ENCODE results near the gene SFT2D3.

The SFT2D3 gene

GRCh38 chr2:127672341-127673224, 28.7 kb upstream of the SFT2D3 start:
- no peak for TF ChIP-seq EZH2 (IDR thresholded peaks at IDR 0.05; ENCODE audit: borderline replicate concordance, low read depth, low read length, severe bottlenecking)
- TF ChIP-seq CTCF (IDR thresholded peaks at IDR 0.05; ENCODE audit: borderline replicate concordance, extremely low read depth, low read length, poor library complexity, severe bottlenecking) = no peak
- DNase-seq = no peak
- Histone ChIP-seq H4K20me1 (ENCODE audit: insufficient read depth, low read length) (no peaks in the 10 kb centered on the region), H3K27ac (ENCODE audit: low read length) (no peak overlapping the region), H3K79me2 (ENCODE audit: insufficient read depth, low read length) (no peaks in the 10 kb centered on the region), H2AFZ (ENCODE audit: low read depth, low read length) (no peak overlapping the region), H3K4me2 (ENCODE audit: insufficient read depth, low read length) (no peak overlapping the region), H3K4me1 (ENCODE audit: insufficient read depth, low read length) (no peaks in the 10 kb centered on the region), H3K4me3 (ENCODE audit: low read depth in 1 of 2, low read length in 2 of 2) (no peak overlapping the region), H3K9ac (ENCODE audit: low read depth, low read length) (no peak overlapping the region), H3K36me3 (ENCODE audit: insufficient read depth, low read length) (no peaks in the 10 kb centered on the region), H3K27me3 (ENCODE audit: insufficient read depth, low read length, poor library complexity) (peaks cover 4% of the 10 kb centered on the region), H3K9me3 (ENCODE audit: insufficient read depth, low read length, severe bottlenecking) (no peaks in the 10 kb centered on the region)
- ATAC-seq (ENCODE audit: insufficient read depth, low read depth) = no peak; the same call in 2 of the 3 replicates

GRCh38 chr2:127673291-127674069, 27.8 kb upstream of the SFT2D3 start:
- Histone ChIP-seq H3K9ac (ENCODE audit: low read depth, low read length) (no peak overlapping the region), H3K27ac (ENCODE audit: low read length) (no peak overlapping the region), H3K4me1 (ENCODE audit: insufficient read depth, low read length) (no peaks in the 10 kb centered on the region), H3K4me3 (ENCODE audit: low read depth in 1 of 2, low read length in 2 of 2) (no peak overlapping the region), H4K20me1 (ENCODE audit: insufficient read depth, low read length) (no peaks in the 10 kb centered on the region), H3K36me3 (ENCODE audit: insufficient read depth, low read length) (no peaks in the 10 kb centered on the region), H3K4me2 (ENCODE audit: insufficient read depth, low read length) (no peak overlapping the region), H3K79me2 (ENCODE audit: insufficient read depth, low read length) (no peaks in the 10 kb centered on the region), H2AFZ (ENCODE audit: low read depth, low read length) (no peak overlapping the region), H3K9me3 (ENCODE audit: insufficient read depth, low read length, severe bottlenecking) (no peaks in the 10 kb centered on the region), H3K27me3 (ENCODE audit: insufficient read depth, low read length, poor library complexity) (peaks cover 4% of the 10 kb centered on the region)
- DNase-seq (no peak), ATAC-seq (ENCODE audit: insufficient read depth, low read depth) (no peak)
- no peak for TF ChIP-seq CTCF (IDR thresholded peaks at IDR 0.05; ENCODE audit: borderline replicate concordance, extremely low read depth, low read length, poor library complexity, severe bottlenecking)
- no peak for TF ChIP-seq EZH2 (IDR thresholded peaks at IDR 0.05; ENCODE audit: borderline replicate concordance, low read depth, low read length, severe bottlenecking)

GRCh38 chr2:127674241-127675209, 26.8 kb upstream of the SFT2D3 start:
- Histone ChIP-seq H3K36me3 (ENCODE audit: insufficient read depth, low read length) (no peaks in the 10 kb centered on the region), H3K27me3 (ENCODE audit: insufficient read depth, low read length, poor library complexity) (peaks cover 4% of the 10 kb centered on the region), H3K4me1 (ENCODE audit: insufficient read depth, low read length) (no peaks in the 10 kb centered on the region), H3K27ac (ENCODE audit: low read length) (no peak overlapping the region), H3K79me2 (ENCODE audit: insufficient read depth, low read length) (no peaks in the 10 kb centered on the region), H2AFZ (ENCODE audit: low read depth, low read length) (no peak overlapping the region), H3K4me2 (ENCODE audit: insufficient read depth, low read length) (no peak overlapping the region), H3K4me3 (ENCODE audit: low read depth in 1 of 2, low read length in 2 of 2) (no peak overlapping the region), H3K9me3 (ENCODE audit: insufficient read depth, low read length, severe bottlenecking) (no peaks in the 10 kb centered on the region), H4K20me1 (ENCODE audit: insufficient read depth, low read length) (no peaks in the 10 kb centered on the region), H3K9ac (ENCODE audit: low read depth, low read length) (no peak overlapping the region)
- TF ChIP-seq CTCF (IDR thresholded peaks at IDR 0.05; ENCODE audit: borderline replicate concordance, extremely low read depth, low read length, poor library complexity, severe bottlenecking) (no peak), EZH2 (IDR thresholded peaks at IDR 0.05; ENCODE audit: borderline replicate concordance, low read depth, low read length, severe bottlenecking) (no peak)
- ATAC-seq (ENCODE audit: insufficient read depth, low read depth) = peak; percentile 69
- DNase-seq = no peak

All from DND-41 (cell line).